Stimulated activated CD8-positive, alpha-beta memory T cell treated with anti-CD3 and anti-CD28 coated beads, Interleukin-12 subunit alpha, Interleukin-12 subunit beta, amount 100 ng/mL, for 24 hours (primary cell): ENCODE measurements around the gene SS18.

Experiments
- DNase-seq: peaks from one replicate; pipeline ENCODE4 v3.0.0-alpha.2; 2020; ENCODE audit errors: extremely low read depth

The SS18 gene

DNA sequence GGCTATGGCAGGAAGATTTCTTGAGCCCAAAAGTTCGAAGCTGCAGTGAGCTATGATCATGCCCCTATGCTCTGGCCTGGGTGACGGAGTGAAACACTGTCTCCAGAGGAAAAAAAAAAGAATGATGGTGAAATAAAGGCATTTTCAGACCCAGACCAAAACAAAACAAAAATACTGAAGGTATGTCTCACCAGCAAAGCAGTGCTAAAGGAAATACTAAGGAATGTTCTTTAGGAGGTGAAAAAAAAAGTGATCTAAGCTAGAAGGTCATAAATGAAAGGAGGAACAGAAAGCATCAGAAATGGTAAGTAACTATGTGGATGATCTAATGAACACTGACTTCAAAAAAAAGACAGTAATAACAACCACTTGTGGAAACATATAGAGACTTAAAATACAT lies 18.7 kb downstream of the SS18 start:
- no peak for DNase-seq

DNA sequence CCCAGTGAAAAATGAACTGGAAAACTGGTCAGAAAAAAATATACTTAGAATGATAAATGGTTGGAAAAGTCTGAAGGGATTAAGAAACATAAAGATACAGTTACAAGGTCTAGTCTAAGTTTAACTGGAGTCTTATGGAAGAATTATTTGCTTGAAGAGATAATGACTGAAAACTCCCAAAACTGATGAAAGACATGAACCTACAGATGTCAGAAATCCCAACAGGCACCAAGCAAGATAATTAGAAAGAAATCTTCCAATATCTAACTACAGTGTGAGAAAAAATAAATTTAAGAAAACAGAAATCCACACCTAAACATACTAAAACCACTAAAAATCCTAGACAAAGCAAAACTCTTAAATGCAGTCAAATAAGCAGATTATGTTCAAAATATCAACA lies 19.4 kb downstream of the SS18 start:
- DNase-seq = no peak

- DNase-seq = no peak
Observed at GRCh38 chr18:26059357-26059756, 31.1 kb downstream of the SS18 start.

DNA sequence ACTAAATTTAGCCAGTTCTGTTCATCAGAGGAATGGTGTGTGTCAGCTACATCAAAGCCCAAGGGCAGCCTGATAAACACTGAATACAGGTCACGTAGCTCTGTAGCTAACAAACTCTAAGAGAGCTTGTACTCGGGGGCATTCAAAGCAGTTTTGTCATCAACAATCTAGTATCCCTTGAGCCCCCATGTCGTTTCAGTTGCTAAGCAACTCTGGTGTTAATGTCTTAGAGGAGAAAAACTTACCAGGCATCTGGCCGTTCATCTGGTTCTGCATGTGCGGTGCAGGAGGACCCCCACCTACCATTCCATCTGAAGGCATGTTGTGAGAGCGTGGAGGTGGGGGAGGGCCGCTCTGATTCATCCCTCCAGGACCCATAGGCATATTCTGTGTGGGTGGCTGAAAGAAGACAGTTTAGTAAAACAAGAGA lies 33.1 kb downstream of the SS18 start:
- no peak for DNase-seq

DNA sequence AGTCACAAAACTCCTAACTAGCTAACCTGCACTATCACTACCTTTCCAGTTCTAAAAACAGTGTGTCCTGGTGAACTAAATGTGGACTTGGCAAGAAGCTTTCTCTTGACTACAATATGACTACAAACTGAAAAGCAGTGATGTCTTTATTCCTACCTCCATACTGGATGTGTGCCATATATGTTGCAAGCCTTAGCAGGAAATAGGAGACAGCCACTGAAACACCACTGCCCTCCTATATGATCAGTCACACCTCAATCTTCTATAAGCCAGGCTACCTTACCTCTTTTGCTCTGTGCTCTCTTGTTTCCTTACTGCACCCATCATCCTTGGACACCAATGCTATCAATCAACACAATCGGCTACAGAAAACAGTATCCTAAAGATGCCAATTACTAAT lies 34.1 kb downstream of the SS18 start:
- DNase-seq = no peak

DNA sequence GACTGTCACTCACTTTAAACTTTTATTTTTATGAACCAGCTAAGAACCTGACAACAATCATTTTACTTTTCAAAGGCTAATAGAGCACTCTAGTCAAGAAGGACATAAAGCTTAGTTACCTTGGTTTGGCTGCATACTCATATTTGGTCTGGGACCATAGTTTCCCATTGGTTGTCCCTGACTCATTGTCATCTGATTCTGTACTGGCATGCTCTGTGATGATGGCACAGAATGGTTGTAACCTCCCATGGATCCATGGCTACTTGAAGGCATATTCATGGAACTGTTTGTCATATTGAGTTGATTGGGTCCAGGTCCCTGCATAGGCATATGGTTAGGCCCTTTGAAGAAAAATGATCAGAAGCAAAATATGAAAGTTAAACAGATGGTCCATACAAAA lies 37.9 kb downstream of the SS18 start:
- DNase-seq = no peak

GRCh38 chr18:26051843-26052242 lies 38.6 kb downstream of the SS18 start:
- DNase-seq = no peak

- no peak for DNase-seq
Observed at GRCh38 chr18:26046419-26047077, 43.9 kb downstream of the SS18 start.

DNA sequence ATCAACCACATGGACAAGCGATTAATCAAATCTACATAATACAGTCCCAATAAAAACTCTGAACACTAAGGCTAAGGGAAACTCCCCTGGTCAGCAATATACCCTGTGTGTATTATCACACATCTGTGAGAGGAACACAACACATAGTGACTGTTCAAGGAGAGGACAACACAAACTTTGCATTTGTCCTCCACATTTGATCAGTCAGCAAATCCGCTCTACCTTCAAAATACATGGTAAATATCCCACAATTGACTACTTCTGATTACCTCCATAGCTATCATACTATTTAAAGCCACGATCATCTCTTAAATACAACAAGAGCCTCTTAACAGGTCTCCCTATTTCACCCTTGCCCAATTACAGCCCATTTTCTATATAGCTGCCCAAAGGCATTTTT lies 45.6 kb downstream of the SS18 start:
- DNase-seq = no peak

DNA sequence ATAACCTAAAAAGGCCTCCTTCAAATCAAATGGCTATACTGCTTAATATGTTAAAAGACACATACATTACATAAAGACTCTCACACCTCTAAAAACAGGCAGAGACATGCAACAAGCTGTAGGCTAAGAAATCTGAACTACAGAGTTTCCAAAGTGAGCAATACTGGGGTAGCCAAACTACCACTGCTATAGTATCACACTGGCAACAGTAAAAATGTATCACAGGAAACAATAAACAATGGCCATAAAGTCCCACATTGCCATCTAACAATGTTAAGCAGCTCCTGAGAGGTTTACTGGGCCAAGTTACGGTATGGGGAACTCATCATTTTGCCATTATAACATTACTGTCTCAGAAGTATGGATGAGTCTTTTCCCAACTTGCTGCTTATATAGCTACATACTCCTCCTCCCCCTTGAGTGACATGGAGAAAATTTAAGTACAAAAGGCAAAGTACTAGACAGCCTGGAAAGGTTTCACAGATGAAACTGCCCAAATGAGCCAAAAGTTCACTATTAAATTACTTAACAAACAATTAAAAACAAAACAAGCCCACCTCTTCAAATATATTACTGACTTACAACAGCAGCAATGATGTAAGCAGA lies 50.3 kb downstream of the SS18 start:
- DNase-seq = no peak

- DNase-seq = no peak
Observed at GRCh38 chr18:26039203-26039602, 51.2 kb downstream of the SS18 start.

DNA sequence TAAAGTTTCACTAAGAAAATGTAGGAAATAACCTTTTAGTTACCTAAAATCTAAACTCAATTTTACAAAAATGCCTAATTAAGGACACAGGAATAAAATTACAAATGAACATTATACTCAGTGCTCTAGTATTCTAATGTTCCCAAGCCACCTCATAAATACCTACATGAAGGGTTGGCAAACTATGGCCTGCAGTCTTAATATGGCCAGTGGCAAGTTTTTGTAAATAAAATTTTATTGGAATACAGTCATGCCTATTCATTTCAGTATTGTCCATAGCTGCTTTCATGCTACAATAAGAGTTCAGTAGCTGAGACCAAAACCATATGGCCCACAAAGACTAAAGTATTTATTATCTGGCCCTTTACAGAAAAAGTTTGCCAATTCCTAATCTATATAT lies 53.8 kb downstream of the SS18 start:
- no peak for DNase-seq

DNA sequence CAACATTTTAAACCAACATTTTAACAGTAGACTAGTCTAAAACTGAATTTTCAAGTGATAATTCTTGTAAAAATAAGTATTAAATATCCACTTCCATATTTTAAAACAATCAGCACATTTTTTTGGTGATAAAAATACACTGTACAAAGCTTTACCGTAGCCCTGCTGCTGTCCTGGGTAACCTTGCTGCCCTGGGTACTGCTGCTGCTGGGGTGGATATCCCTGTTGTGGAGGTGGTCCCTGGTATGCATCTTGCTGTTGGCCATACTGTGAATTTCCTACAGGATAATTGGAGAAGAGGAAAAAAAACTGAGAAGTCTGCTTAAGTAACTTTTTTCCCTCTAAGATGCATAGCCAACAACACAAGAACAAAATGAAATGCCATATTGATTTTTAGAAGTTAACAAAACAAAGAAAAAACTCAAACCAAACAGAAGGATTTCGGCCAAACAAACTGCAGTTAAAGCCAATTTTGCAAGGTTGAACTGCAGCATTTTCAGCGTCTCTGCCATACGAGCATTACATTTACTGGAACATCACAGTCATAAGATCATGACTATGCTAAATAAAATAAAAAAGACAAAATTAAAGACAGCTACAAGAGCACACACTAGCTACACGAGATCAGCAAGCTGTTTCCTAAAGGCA lies 55.4 kb downstream of the SS18 start:
- DNase-seq = no peak

DNA sequence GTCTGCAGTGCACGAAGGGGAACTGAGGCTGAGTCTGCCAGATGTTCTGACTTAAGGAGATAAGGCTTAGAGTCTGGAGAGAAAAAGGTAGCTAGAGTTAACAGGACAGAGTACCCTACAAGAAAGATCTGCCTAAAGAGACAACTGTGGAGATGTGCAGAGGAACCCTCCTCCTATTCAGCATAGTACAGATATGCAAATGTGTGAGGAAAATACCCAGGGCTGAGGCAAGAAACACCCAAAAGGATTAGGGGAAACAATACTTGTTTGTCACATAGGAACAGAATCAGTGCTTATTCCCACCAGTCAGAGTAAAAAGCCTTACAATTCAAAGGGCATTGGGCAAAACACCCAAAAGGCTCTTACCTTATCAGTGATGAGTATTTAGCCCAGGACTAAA lies 67.8 kb downstream of the SS18 start:
- no peak for DNase-seq

DNA sequence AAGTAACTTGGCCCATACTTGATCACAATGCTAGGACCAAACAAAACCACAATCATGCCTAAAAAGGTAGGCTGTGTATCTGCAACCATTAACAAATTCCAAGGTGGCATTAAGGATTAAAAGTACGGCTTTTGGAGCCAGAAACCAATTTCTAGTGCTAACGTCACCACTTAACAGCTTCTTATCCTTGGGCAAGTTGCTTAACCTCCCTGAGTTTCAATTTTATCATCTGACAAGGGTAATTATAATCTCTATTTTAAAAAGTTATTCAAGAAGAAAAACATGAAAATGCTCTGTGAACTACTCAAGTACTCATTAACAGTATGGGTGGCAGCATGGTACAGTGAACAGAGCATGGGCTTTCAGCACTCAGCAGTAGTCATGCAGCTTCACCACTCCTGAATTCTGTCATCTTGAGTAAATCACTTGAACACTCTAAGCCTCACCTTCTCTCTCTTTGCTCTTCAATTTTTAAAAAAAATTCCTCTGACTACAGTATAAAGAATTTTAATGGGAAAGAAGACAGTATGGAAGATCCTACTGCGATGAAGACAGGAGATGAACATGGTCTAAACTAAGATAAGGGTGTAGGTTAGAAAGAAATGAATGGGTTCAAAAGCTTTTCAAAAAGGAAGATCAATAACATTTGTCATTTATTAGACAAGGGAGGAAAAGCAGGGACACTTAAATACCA lies 69.2 kb downstream of the SS18 start:
- no peak for DNase-seq

DNA sequence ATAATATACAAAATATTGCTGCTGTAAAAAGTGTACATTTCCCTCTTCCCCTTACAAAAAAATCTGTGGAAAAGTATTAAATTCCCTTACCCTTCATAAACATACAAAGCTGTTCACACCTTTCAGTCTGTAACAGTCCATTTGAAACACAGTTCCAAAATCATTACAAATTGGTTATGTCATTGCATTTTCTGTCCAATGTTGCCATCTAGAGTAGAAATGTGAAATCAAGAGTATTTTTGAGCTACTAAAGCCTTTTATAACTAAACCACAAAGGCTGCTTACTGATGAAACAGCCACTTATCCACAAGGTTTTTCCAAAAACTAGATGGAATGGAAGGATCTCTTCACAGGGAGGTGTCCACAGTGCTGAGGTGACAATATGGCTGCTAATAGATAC lies 72.5 kb downstream of the SS18 start:
- no peak for DNase-seq

GRCh38 chr18:26014462-26014861 lies 76.0 kb downstream of the SS18 start:
- DNase-seq = no peak

DNA sequence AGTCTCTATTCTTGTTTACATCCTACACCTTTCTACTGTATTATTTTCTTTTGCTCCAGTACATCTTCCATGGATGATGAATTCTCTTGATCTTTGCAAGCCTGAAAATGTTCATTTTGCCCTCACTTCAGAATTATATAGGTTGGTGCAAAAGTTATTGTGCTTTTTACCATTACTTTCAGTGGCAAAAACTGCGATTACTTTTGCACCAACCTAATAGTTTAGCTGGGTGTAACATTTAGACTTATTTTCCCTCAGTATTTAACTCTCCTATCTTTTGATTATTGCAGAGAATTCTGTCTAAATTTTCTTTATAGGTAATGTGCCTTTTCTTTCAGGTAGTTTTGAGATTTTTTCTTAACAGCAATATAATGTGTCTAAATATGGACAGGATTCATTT lies 81.8 kb downstream of the SS18 start:
- DNase-seq = no peak

DNA sequence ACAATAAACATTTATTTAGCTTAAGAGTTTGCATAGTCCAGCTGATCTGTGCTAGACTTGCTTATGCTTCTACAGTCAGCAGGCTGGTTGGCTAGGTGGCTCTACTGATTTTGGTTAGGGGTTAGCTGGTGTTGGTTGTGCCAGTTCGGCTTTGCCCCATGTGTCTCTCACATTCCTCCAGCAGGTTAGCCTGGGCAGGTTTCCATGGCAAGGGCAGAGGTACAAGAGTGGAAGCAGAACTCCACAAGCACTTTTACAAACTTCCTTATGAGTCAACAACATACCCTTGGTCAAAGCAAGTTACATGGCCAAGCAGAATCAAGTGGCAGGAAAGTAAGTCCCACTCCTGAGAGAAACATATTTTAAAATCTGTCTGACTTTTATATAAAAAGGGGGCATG lies 82.3 kb downstream of the SS18 start:
- no peak for DNase-seq

DNA sequence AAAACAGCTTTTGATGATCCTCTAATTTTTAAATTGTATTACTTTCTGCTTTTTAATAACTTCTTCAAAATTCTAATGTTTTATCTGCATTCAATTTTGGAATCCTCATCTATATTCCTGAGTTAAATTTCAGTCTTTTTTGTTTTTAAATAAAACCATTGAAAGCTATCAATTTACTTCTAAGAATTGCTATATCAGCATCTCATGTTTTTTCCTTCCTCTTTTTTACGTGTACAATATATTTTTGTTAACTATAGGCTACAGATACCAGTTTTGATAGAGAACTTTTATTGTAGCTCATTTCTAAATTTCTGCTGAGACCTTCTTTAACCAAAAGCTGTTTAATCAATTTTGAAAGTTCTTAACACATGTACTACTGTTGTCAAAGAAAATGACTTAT lies 84.5 kb downstream of the SS18 start:
- no peak for DNase-seq

GRCh38 chr18:26004832-26005231 lies 85.6 kb downstream of the SS18 start:
- no peak for DNase-seq

DNA sequence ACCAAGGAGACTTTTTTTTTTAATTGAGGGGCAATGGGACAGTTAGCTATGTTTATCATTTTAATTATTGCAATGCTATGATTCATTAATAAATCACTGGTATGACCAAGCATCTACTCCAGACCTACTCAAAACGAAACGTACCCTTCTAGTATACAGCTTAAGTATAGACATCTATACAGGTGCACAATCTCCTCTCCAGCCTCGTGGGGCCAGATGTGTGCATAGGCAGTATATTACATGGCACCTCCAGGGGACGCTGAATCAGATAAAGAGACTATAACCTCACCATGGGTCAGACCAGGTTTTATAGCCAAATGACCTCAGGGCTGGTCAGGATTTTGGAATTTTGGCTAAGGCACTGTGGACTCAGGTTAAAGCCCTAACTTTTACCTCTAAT lies 86.6 kb downstream of the SS18 start:
- no peak for DNase-seq

DNA sequence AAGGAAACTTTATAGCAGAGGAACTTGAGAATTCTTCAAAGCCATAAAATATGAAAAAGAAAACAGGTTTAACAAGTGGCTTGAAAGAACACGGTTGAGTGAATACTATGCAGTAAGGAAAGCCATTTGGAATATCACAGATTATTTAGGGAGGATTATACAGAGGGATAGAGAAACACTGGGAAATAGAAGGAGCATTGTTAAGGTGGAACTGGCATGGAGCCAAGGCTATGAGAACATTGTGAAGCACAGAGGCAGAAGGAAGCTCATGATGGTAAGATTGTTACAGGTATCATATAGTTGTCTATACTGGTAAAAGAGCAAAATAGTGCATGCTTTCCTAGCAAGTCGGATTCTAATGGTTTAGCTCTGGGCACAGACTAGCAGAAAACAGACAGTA lies 87.1 kb downstream of the SS18 start:
- DNase-seq = no peak
